NCI-H2029 (cell line): ENCODE measurements around the gene C20orf204.

Source experiments
- DNase-seq: peaks from one replicate; lab custom pipeline; 2025; lab: John Stamatoyannopoulos, UW

Gene C20orf204

GRCh38 chr20:64071341-64072332, 35.7 kb downstream of the C20orf204 start:
- DNase-seq, result no peak

DNA sequence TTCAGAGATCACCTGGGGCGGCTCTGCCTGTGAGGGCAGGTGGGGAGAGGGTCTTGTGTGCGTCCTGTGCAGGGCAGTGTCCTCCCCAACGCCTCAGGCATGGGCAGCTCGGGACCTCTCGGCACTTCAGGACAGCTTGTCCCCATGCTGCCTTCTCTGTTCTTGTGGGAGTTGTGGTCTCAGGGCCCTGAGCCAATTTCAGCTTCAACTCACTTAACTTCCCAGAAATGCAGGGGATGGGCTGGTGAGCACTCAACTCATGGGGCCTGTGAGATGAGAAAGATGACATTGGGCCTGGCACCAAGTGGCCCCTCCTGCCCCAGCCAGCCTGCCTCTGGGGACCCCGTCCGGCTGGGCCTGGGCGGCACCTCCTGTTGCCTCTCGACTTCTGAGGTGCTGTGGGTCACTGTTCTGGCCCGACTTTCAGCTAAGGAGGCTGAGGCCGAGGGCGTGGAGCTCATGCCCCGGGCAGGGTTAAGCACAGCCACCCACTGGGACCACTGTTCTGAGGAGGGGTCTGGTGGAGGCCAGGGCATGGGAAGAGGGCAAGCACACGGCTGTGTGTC, 36.6 kb downstream of the C20orf204 start:
- no peak for DNase-seq

GRCh38 chr20:64073476-64074183, 37.6 kb downstream of the C20orf204 start:
- DNase-seq, result no peak

DNA sequence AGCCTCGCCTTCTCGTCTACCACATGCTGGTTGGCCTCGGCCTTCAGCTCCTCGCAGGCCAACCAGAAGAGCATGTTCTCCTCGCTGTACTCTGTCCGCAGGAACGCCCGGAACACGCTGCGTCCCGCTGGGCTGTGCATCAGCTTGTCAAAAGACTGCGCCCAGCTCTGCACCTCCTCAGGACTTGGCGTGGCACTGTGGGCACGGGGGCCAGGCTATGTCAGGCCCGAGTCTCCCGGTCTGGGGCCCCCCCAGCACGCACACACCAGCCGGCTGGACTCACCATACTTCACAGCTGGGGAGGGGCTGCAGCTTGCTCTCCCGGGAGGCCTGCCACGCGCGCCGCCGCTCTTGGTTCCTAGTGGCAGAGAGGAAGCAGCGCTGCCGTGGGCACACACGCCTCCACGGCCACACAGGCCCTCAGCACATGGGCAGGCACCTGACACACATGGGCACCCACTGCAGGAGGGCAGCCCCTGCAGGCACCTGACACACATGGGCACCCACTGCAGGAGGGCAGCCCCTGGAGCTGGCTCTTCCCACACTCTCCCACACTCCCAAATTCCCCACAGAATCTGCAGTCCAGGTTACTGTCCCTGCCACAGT, 38.3 kb downstream of the C20orf204 start:
- DNase-seq, result no peak

GRCh38 chr20:64074963-64075362, 39.0 kb downstream of the C20orf204 start:
- DNase-seq, result no peak

DNA sequence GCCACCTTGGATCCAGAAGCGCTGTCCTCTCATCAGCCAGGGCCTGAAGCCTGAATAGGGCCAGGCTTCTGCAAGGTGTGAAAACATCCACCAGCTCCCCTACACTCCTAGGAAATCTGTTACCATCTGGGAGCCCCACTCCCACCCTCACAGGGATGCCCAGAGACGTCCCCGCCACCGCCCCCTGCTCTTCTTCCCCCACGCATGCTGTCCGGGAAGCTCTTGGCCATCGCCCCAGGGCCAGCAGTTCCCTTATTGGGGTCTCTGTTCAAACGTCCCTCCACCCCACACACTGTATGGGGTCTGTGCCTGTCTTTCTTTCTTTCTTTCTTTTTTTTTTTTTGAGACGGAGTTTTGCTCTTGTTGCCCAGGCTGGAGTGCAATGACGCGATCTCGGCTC, 39.6 kb downstream of the C20orf204 start:
- no peak for DNase-seq

DNA sequence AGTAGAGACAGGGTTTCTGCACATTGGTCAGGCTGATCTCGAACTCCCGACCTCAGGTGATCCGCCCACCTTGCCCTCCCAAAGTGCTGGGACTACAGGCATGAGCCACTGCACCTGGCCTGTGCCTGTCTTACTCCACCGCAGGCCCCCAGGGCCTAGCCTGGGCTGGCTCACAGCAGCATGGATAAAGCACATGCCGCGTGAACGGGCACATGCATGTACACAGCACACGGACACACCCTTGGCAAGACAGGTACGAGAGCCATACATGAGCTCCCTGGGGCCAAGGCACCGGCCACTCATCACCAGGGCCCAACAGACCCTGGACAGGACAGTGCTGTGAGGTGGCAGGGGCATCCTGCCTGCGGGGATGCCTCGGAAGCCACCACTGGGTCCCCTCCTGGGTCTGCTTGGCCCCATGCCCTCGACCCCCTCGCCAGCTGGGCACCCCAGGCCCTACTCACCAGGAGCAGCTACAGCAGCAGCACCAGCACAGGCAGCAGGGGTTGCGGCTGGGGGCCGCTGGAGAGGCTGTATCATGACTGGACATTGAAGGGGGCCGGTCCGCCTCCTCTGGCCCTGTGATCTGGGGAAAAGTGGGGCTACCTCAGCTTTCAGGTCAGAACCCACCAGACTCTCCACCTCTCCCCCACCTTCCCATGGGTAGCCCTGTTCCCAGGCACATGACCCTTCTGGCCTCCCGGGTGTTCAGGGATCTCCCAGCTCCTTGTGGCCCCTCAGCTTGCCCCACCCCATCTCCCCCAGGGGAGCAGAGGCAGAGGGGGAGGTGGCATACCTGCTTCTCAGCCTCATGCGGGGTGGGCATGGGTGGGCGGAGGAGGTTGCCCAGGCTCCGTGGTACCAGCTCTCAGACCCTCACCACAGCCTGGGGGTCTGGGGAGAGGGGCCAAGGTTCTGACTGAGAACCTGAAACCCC, 40.3 kb downstream of the C20orf204 start:
- no peak for DNase-seq

DNA sequence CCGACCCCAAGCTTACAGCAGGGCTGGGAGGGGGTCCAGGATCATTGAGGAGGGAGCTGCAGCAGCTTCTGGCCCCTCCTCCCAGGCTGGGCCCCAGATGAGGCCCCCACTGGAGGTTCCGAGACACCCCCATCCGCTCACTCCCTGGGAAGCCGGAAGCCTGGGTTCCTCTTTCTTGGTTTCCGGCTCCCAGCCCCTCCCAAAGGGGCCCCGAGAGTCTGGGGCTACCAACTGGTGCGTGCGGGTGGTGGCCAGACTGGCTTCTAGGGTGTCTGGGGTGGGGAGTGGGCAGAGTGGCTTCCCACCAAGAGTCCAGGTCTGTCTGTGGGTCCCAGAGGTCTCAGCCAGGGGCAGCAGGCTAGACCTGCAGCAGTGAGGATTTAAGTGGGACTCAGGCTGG, 41.1 kb downstream of the C20orf204 start:
- DNase-seq, result no peak

DNA sequence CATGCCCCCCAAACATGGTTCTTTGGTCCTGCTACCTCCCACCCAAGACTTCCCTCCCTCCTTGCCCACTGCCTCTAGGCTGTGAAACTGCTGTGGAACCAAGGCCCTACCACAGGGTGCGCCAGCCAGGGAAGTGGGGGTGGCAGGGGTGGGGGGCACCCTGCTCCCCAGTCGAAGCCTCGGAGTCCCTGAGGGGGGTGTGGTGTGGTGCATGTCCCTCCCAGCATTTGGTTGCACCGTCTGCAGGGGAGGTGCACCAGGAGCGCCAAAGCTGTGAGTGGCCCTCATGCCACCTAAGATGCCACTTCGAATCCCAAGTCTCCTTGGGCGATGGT, 41.5 kb downstream of the C20orf204 start:
- DNase-seq, result no peak

DNA sequence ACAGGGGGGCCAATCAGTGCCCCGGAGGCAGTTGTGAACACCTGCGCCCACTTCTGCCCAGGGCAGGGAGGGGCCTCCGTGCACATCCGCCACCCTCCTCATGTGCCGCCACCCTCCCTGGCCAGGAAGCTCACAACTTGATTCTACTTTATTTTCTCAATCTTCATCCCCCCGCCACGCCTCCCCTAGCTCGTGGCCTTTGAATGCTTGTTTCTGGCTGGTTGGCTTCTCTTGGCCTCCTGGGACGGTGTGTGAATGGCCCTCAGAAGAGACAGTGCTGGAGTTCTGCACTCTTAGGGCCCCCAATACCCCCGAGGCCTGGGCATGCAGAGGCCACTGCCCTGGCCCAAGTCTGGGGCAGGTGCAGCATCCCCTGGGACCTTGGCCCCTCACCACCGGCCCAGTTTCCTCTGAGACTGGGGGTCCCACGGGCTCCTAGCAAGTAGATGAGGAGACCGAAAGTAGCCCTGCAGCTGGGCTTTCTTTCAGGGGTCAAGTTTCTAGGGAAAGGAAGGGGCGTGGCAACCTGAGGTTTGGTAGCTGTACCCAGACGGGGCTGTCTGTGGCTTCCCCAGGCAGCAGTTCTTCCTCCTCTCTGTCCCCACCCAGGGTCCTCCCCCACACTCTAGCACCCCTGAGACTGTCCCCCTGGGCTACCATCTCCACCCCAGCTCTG, 42.0 kb downstream of the C20orf204 start:
- no peak for DNase-seq

- DNase-seq, result no peak
Observed at GRCh38 chr20:64078934-64079272, 42.9 kb downstream of the C20orf204 start.

- DNase-seq, result no peak
Observed at GRCh38 chr20:64079273-64080012, 43.5 kb downstream of the C20orf204 start, which contains the start of gene RGS19. RGS19 (minus strand) TSS chr20:64079518; CDS start chr20:64076886, 2,632 bp downstream.

- DNase-seq, result no peak
Observed at GRCh38 chr20:64080013-64080812, 44.2 kb downstream of the C20orf204 start, which contains the start of gene OPRL1. OPRL1 (plus strand) TSS chr20:64080082; CDS start chr20:64092721, 12,639 bp downstream.

DNA sequence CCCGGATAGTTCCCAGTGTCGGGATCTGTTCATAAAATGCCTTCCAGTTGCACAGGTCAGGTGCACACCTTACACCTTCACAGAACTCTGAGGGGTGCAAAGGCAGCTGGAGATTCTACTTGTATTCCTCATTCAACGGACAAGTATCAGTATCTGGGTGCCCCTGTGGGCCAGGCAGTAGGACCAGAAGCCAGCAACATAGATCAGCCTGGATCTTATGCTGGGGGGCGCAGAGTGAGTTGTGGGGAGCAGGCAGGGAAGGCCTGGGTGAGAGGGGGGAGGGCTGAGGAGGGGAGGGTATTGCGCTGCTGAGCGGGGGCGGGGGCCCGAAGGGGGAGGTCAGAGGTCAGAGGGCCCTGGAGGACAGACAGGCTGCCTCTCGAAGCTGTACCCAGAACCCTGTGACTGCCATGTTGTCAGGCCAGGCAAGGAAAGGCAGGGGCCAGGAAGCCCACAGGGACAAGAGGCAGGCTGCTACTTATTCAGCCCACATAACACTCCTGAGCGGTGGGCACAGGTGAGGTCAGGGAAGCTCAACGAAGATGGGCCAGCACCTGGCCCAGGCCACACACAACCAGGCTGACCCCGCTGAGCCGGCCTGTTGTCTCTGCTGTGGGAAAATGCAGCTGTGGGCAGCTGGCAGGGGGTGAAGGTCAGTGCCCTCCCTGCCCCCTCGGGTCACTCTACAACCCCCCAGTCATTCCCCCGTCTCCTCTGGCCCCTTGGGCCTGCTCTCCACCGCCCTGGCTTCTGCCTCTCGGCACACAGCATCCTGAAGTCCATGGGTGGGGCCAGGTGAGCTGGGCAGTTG, 45.0 kb downstream of the C20orf204 start:
- DNase-seq, result no peak

GRCh38 chr20:64081624-64081964, 45.6 kb downstream of the C20orf204 start:
- no peak for DNase-seq

- no peak for DNase-seq
Observed at GRCh38 chr20:64082126-64082731, 46.2 kb downstream of the C20orf204 start.

- DNase-seq, result no peak
Observed at GRCh38 chr20:64082820-64083377, 46.9 kb downstream of the C20orf204 start.
